Right lobe of liver (tissue), 4 donors: Measurements from ENCODE around the gene CD247.

Experiments used
- CTCF ChIP-seq, 4 donors: fragments of 200-600 bp in 3 of 4; fragments of 450-650 bp in 1 of 4; IDR thresholded peaks; one replicate each; pipeline versions ENCODE4 v1.5.1 to v1.8.0; 2016 to 2022; ENCODE audit warnings: antibody characterized with exemption in 4 of 4, mild to moderate bottlenecking in 2 of 4
- POLR2A ChIP-seq: fragments of 450-650 bp; IDR thresholded peaks from one replicate; pipeline ENCODE4 v1.6.1; 2017; ENCODE audit warnings: antibody characterized with exemption, mild to moderate bottlenecking
- donor health status: DM: no; HTN: no; CAD: no.
- donor health status: DM: no; HTN: no; CAD: no.
- donor health status: DM: no; HTN: yes; CAD: no.

- TF ChIP-seq CTCF (IDR thresholded peaks at IDR 0.05): no peak
- TF ChIP-seq POLR2A: no peak
Measured at GRCh38 chr1:167543199-167543990, 25.1 kb upstream of the CD247 start.
